Measurements from ENCODE around the gene NAA40.

The NAA40 gene

GRCh38 chr11:63938479-63939396, at the start of gene NAA40:
Gene NAA40, plus strand, starts transcription at chr11:63939002. Its CDS starts 95 bp downstream, at chr11:63939097.
- DNase-seq, result peak; percentile 92

DNA sequence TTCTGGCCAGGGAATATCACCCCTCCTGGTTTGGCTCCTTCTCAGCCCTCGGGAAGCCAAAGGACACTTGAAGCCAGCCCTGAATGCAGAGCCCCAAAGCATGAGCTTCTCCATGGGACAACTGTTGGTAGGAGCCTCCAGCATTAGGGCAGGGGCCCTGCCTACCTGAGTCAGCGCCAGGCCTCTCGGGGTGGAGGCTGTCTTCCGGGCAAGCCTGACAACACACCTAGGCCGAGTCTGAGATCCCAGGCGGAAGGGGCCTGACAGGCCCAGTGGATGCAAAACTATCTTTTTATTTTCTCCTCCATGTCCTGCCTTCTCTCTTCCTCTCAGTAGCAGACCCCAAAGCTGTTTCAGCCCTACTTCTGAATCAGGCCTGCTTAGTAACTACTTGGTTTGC, 49.5 kb upstream of the NAA40 start:
- no peak for DNase-seq

DNA sequence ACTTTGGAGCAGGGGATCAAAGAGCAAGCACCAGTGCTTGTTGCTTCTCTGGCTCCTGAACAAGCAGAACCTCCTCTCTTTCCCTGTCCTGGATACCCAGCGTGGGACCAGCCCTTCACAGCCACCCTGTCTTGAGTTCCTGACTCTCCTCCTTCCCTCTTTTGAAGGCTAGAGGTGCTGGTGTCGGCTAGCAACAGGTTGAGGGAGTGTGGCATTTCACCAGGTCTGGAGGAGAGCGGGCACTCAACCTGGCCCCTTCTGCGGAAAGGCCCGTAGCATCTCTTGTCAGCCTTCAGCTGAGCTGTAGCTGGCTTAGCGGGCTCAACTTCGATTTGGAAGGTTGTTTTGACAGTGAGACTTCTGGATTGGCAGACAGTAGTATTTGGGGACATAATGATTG, 48.4 kb upstream of the NAA40 start:
- no peak for DNase-seq

GRCh38 chr11:63892228-63892627, 46.6 kb upstream of the NAA40 start:
- no peak for DNase-seq

- DNase-seq, result no peak
These were observed 45.4 kb upstream of the NAA40 start for GRCh38 chr11:63893355-63893754.

DNA sequence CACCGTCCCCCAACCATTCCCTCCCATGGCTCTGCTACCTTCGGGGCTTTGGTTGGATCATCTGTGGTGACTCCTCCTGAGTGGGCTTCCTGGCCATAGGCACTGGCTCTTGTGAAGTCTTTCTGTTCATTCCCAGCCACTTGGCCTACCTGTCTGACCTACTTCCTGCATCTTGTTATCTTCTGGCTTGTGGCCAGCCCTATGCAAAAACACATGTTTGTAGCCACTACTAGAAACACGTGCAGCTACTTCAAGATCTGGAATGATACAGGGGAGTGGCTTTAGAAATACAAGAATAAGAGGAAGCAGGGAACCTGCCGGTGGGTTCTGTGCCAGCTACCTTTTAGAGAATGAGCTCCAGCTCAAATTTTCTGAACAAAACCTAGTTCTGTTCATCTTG, 42.7 kb upstream of the NAA40 start:
- DNase-seq, result no peak

DNA sequence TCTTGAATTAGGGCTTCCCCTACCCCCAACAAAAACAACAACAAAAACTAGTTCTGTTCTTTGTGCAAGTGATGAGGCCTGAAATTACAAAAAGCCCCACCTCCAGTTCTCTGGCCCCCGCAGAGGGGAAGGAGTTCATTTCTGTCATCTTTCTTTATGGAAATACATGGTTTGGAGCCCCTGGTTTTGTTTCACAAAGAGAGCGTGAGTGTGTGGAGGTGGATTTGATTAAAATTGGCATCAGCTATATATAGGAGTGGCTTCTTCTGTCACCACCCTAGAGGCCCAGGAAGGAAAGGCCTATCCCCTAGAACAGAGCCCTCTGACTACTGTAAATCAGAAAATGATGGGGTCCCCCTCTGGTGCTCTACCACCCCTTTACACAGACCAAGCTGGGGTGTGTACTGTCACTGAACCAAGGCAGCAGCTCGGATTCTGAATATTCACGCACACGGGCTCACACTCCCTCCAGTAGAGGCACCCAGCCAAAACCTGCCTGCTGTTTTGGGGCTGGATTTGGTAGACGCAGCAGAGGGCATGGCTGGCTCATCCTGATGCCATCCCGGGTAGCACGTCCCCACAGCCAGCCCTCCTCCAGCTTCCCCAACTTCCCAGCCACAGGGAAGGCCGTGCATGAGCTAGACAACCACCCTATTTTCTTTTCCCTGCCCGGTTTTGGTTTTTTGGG, 41.2 kb upstream of the NAA40 start:
- DNase-seq, result no peak

- DNase-seq, result no peak
These were observed 37.1 kb upstream of the NAA40 start for GRCh38 chr11:63901660-63902059.

GRCh38 chr11:63903884-63904283, 34.9 kb upstream of the NAA40 start:
- no peak for DNase-seq

- DNase-seq, result no peak
These were observed 34.1 kb upstream of the NAA40 start for GRCh38 chr11:63904743-63905142.

GRCh38 chr11:63905179-63905578, 33.6 kb upstream of the NAA40 start:
- no peak for DNase-seq

DNA sequence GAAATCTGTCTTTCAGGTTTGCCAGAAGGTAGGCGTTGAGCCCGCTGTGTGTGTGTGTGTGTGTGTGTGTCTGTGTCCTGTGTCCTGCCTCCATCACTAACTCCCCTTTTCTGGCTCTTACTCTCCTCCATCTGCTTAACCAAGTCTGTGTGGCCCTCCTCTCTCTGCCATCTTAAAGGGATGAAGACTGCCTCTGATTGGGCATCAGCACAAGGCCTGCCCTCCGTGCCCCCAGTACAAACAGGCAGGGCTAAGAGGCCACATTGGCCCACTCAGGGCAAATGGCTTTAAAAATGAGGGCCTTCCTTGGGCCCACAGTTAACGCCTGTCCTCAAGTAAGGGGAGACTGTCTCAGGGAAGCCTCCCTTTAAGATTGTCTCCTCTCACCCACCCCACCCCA, 32.7 kb upstream of the NAA40 start:
- no peak for DNase-seq

DNA sequence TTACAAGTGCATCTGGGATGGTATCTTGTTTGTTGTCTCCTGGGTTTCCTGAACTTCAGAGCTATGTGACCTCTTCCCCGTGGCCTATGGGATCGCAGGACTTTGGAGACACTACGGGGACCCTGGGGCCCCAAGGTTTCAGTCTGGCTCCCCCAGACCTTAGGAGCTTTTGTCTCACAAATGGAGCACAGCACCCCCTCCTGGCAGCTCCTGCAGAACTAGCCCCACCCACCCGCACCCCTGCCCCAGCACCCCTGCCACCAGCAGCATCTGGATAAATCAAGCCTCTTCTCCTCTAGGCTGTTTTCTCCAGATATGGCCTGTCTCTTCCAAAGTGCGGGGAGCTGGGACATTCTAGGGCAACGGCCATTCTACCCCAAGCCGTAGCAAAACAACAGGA, 32.2 kb upstream of the NAA40 start:
- no peak for DNase-seq

DNA sequence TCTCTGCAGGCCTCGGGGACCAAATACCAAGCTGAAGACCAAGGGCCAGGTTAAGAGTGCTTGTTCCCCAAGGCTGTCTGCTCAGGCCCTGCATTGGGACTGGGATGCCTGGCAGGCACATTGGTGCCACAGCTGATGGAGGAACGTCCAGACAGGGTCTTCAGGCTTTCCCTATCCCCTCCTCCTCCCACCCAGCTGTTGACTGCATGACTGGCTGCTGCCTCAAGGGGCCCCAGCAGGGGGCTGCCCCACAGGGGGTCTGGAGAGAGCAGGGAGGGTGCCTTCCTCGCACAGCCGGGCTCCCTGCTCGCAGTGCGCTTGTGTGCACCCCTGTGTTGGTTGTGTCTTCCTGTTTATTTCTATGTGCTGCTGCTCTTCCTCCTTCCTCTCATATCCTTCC, 31.7 kb upstream of the NAA40 start:
- no peak for DNase-seq

DNA sequence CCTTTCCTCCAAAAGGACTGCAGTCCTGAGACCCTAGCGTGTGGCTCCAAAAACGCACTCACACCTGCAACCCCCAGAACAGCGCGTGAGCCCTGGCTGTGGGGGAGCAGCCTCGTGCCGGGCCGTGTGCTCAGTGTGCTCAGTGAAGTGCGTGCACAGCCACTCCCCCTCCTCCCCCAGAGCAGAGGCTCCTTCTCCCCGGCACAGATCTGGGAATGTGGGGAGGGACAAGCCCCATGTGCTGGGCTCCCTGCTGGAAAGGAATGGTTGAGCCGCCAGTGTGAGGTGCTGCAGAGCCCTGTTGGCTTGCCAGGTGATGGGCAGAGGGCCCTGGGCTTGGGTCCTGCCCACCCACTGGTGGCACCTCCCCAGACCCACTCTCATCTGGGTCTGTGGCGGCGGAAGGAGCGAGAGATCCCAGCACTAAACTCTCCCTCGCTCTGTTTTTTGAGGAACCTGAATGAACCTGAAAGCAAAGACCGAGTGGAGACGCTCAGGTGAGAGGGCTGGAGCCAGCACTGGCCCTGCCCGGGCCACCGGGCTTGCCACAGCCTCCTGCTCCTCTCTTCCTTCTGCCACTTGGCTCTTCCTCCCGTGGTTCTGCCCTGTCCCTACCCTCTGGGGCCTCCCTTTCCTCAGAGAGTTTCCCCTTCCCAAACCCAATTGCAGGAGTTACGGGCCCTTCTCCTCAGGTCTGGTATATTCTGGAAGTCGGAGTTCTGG, 30.8 kb upstream of the NAA40 start:
- no peak for DNase-seq

DNA sequence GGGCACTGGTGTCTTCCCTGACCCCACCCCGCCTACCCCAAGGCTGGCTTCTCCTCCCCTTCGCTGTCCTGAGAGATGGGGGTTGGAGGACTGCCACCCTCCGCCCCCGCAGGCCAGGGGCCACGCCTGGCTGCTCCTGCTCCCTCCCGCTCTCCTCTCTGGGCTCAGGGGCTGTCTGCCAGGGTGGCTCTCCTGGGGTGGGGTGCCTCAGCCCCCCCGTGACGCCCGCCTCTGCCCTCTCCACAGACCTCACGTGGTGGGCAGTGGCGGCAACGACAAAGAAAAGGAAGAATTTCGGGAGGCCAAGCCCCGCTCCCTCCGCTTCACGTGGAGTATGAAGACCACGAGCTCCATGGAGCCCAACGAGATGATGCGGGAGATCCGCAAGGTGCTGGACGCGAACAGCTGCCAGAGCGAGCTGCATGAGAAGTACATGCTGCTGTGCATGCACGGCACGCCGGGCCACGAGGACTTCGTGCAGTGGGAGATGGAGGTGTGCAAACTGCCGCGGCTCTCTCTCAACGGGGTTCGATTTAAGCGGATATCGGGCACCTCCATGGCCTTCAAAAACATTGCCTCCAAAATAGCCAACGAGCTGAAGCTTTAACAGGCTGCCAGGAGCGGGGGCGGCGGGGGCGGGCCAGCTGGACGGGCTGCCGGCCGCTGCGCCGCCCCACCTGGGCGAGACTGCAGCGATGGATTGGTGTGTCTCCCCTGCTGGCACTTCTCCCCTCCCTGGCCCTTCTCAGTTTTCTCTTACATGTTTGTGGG, 30.0 kb upstream of the NAA40 start:
- no peak for DNase-seq

DNA sequence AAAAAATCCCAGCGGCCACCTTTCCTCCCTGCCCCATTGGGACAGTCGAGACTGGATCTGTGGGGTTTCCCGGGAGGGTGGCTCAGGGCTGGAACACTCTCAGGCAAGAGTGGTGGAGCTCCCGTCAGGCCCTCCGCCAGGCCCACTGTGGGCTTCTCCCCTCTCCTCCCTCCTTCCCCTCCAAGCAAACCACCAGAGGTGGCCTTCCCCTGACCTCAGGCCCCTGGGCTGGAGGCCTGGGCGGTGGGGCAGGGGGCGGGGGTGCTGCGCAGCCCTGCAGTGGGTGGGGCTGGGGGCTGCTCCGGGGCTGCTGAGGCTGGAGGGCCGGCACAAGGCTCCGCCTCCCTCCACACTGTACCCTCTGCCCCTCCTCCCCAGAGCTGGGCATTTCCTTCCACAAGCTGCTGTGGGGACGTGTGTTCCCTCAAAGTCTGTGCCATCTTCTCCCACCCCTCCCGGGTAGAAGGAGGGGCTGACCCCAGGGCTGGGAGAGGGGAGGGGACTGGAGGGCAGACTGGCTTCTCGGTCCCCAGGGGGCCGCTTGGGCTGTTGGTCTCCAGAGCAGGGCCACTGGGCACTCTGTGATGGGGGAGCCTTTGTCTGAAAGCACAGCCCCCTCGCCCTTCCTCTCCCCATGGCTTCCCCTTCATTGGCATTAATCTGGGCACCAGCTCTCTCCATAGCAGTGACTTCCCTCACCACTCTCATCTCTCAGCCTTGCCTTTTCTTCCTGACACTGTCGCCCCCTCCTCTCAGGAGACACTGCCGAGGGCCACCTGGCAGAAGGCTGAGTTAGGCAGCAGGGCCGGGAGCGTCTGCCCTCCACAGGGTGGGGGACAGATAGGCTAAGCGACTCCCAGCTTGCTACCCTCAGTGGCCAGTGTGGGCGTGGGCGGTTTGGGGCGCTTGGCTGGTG, 29.0 kb upstream of the NAA40 start:
- peak; percentile 47 for DNase-seq

DNA sequence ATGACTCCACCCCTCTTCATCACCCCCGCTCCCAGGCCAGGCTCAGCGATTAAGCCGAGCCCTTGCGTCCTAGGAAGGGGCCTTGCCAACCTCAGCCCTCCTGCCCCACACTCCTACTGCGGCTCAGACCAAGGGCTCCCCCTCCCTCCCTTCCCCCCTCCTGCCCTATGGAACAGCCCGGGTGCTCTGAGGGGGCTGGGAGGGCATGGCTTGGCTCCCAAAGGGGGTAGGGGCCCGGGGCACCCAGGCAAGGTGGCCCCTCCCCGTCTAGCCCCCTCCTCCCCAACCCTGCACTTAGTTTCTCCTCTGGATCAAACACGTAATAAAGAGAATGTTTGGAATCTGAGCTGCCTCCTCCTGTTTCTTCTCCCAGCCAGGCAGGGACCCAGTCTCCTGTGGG, 28.1 kb upstream of the NAA40 start:
- no peak for DNase-seq

GRCh38 chr11:63911440-63911839, 27.4 kb upstream of the NAA40 start:
- no peak for DNase-seq

GRCh38 chr11:63911876-63912275, 26.9 kb upstream of the NAA40 start:
- DNase-seq, result no peak

DNA sequence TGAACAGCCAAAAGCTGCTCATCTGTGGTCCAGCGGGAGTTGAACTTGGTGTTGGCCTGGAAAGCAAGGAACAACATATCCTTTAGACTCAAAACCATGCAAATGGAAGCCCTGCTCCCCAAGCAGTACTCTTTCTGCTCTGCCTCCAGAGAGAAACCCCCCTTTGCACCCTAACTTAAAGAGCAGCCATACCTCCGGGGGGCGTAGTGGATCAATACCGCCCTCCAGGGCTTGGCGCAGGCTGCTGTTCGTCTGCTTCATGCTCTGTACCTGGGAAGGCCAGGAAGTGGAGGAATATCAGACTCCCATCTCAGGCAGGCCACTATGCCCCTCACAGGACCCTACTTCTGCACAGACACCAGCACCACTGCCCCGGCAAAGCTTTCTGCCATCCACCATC, 26.1 kb upstream of the NAA40 start:
- no peak for DNase-seq
